NCI-H345 treated with DMSO at 0.1 percent for 48 hours (cell line): Measurements from ENCODE around the gene NAV2.

Source experiments
- DNase-seq: peaks from one replicate; lab custom pipeline; 2025; ENCODE audit not compliant: unreplicated experiment; lab: John Stamatoyannopoulos, UW

Gene NAV2

GRCh38 chr11:20048246-20048645, 335.6 kb downstream of the NAV2 start:
- DNase-seq, result no peak

GRCh38 chr11:20048707-20049106, 336.1 kb downstream of the NAV2 start:
- DNase-seq, result no peak

- no peak for DNase-seq
Observed at GRCh38 chr11:20049231-20049630, 336.6 kb downstream of the NAV2 start.

GRCh38 chr11:20050048-20050447, 337.4 kb downstream of the NAV2 start:
- no peak for DNase-seq

- no peak for DNase-seq
Observed at GRCh38 chr11:20050551-20051333, 338.1 kb downstream of the NAV2 start.

GRCh38 chr11:20051469-20052399, 339.1 kb downstream of the NAV2 start:
- DNase-seq, result no peak

- no peak for DNase-seq
Observed at GRCh38 chr11:20053572-20053971, 340.9 kb downstream of the NAV2 start.

- no peak for DNase-seq
Observed at GRCh38 chr11:20054584-20054983, 341.9 kb downstream of the NAV2 start.

GRCh38 chr11:20055312-20055711, 342.7 kb downstream of the NAV2 start:
- no peak for DNase-seq

- DNase-seq, result no peak
Observed at GRCh38 chr11:20056109-20056949, 343.7 kb downstream of the NAV2 start.

GRCh38 chr11:20056950-20057943, 344.6 kb downstream of the NAV2 start:
- no peak for DNase-seq

GRCh38 chr11:20058749-20059458, 346.3 kb downstream of the NAV2 start:
- DNase-seq, result no peak

GRCh38 chr11:20059587-20060021, 347.0 kb downstream of the NAV2 start:
- no peak for DNase-seq

- DNase-seq, result no peak
Observed at GRCh38 chr11:20060181-20060580, 347.5 kb downstream of the NAV2 start.

GRCh38 chr11:20060647-20061205, 348.1 kb downstream of the NAV2 start:
- DNase-seq, result no peak

GRCh38 chr11:20061776-20062175, 349.1 kb downstream of the NAV2 start:
- DNase-seq, result no peak

GRCh38 chr11:20064961-20065405, 352.3 kb downstream of the NAV2 start:
- DNase-seq, result no peak

GRCh38 chr11:20065406-20065805, 352.8 kb downstream of the NAV2 start:
- DNase-seq, result no peak
